ENCODE results near the gene TEX44.

The TEX44 gene

DNA sequence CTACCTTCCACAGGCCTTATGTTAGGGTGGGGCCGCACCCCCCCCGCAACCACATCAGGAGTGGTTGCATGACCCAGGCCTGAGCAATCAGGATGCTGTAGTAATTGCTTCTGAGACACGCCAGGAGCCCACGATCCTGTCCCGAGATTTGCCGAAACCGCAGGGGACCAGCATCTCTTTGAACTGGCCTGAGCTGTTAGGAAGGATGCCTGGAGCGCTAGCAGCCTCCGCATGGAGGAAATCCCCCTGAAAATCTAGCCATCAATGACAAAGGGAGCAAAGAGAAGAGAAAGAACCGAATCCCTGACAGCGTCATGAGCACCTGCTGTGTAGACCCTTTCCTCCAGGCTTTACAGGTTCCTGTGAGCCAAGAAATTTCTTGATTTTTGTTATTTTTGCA, 8.7 kb upstream of the TEX44 start:
- TF ChIP-seq NFIC (IDR thresholded peaks at IDR 0.05) (no peak), MAX (IDR thresholded peaks at IDR 0.05) (no peak), TAF1 (IDR thresholded peaks at IDR 0.05; ENCODE audit: low read depth) (no peak), CREB1 (IDR thresholded peaks at IDR 0.05; ENCODE audit: low read depth) (no peak), RAD21 (IDR thresholded peaks at IDR 0.05; ENCODE audit: low read depth) (no peak), REST (IDR thresholded peaks at IDR 0.05; ENCODE audit: low read depth) (no peak), TCF12 (IDR thresholded peaks at IDR 0.05; ENCODE audit: low read depth) (no peak), YY1 (IDR thresholded peaks at IDR 0.05; ENCODE audit: low read depth) (no peak), ZBTB7A (IDR thresholded peaks at IDR 0.05; ENCODE audit: low read depth) (no peak)

DNA sequence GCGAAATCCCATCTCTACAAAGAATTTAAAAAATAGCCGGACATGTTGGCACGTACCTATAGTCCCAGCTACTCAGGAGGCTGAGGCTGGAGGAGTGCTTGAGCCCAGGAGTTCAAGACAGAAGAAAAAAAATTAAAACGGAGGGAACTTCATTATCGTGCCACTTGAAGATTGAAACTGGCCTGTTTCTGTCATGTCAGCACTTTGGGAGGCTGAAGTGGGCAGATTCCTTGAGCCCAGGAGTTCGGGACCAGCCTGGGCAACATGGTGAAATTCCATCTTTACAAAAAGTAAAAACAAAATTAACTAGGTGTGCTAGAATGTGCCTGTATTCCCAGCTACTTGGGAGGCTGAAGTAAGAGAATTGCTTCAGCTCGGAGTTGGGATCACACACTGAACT, 3.0 kb upstream of the TEX44 start:
- TF ChIP-seq NFIC (IDR thresholded peaks at IDR 0.05) (no peak), REST (IDR thresholded peaks at IDR 0.05; ENCODE audit: low read depth) (no peak), CEBPB (IDR thresholded peaks at IDR 0.05) (no peak), EP300 (IDR thresholded peaks at IDR 0.05; ENCODE audit: borderline replicate concordance) (no peak), TAF1 (IDR thresholded peaks at IDR 0.05; ENCODE audit: low read depth) (no peak), RAD21 (IDR thresholded peaks at IDR 0.05; ENCODE audit: low read depth) (no peak), USF1 (IDR thresholded peaks at IDR 0.05) (no peak), TEAD4 (IDR thresholded peaks at IDR 0.05) (no peak), CREB1 (IDR thresholded peaks at IDR 0.05; ENCODE audit: low read depth) (no peak), MAX (IDR thresholded peaks at IDR 0.05) (no peak), YY1 (IDR thresholded peaks at IDR 0.05; ENCODE audit: low read depth) (no peak), EGR1 (IDR thresholded peaks at IDR 0.05) (no peak), FOXM1 (IDR thresholded peaks at IDR 0.05; ENCODE audit: borderline replicate concordance, low read depth) (no peak), ZBTB7A (IDR thresholded peaks at IDR 0.05; ENCODE audit: low read depth) (no peak), TCF12 (IDR thresholded peaks at IDR 0.05; ENCODE audit: low read depth) (no peak)

- TF ChIP-seq TAF1 (IDR thresholded peaks at IDR 0.05; ENCODE audit: low read depth) = no peak
- TF ChIP-seq CEBPB (IDR thresholded peaks at IDR 0.05) = no peak
- no peak for TF ChIP-seq USF1 (IDR thresholded peaks at IDR 0.05)
- TF ChIP-seq TEAD4 (IDR thresholded peaks at IDR 0.05) = no peak
- TF ChIP-seq RAD21 (IDR thresholded peaks at IDR 0.05; ENCODE audit: low read depth) = no peak
- TF ChIP-seq CREB1 (IDR thresholded peaks at IDR 0.05; ENCODE audit: low read depth) = no peak
- no peak for TF ChIP-seq NFIC (IDR thresholded peaks at IDR 0.05)
- TF ChIP-seq ZBTB7A (IDR thresholded peaks at IDR 0.05; ENCODE audit: low read depth) = no peak
- no peak for TF ChIP-seq EGR1 (IDR thresholded peaks at IDR 0.05)
- no peak for TF ChIP-seq REST (IDR thresholded peaks at IDR 0.05; ENCODE audit: low read depth)
- no peak for TF ChIP-seq EP300 (IDR thresholded peaks at IDR 0.05; ENCODE audit: borderline replicate concordance)
- TF ChIP-seq MAX (IDR thresholded peaks at IDR 0.05) = no peak
- TF ChIP-seq FOXM1 (IDR thresholded peaks at IDR 0.05; ENCODE audit: borderline replicate concordance, low read depth) = no peak
- no peak for TF ChIP-seq TCF12 (IDR thresholded peaks at IDR 0.05; ENCODE audit: low read depth)
These were observed 2.0 kb upstream of the TEX44 start for GRCh38 chr2:231590614-231591013.

DNA sequence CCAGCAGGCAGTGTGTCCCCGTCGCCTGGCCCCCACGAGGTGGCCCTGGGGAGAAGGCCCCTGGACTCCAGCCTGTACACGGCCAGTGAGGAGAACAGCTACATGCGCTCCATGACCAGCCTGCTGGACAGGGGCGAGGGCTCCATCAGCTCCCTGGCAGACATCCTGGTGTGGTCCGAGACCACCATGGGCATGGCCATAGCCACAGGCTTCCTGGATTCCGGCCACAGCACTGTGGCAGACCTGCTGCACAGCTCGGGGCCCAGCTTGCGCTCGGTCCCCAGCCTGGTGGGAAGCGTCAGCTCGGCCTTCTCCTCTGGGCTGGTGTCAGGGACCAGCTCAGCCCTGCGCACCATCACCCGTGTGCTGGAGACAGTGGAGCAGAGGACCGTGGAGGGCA, 1.0 kb downstream of the TEX44 start:
- no peak for TF ChIP-seq EGR1 (IDR thresholded peaks at IDR 0.05)
- TF ChIP-seq FOXM1 (IDR thresholded peaks at IDR 0.05; ENCODE audit: borderline replicate concordance, low read depth) = no peak
- TF ChIP-seq TEAD4 (IDR thresholded peaks at IDR 0.05) = no peak
- TF ChIP-seq USF1 (IDR thresholded peaks at IDR 0.05) = no peak
- no peak for TF ChIP-seq CEBPB (IDR thresholded peaks at IDR 0.05)
- no peak for TF ChIP-seq MAX (IDR thresholded peaks at IDR 0.05)
- TF ChIP-seq RAD21 (IDR thresholded peaks at IDR 0.05; ENCODE audit: low read depth) = no peak
- no peak for TF ChIP-seq ZBTB7A (IDR thresholded peaks at IDR 0.05; ENCODE audit: low read depth)
- no peak for TF ChIP-seq YY1 (IDR thresholded peaks at IDR 0.05; ENCODE audit: low read depth)
- no peak for TF ChIP-seq REST (IDR thresholded peaks at IDR 0.05; ENCODE audit: low read depth)
